HG02759 (cell line): Measurements from ENCODE around the gene PGRMC2.

Source experiments
- ATAC-seq: cut with Tn5 transposase; IDR thresholded peaks from one replicate; pipeline ENCODE4 v1.9.1; 2021; ENCODE audit warnings: mild to moderate bottlenecking, moderate library complexity; ENCODE audit not compliant: unreplicated experiment

Gene PGRMC2

DNA sequence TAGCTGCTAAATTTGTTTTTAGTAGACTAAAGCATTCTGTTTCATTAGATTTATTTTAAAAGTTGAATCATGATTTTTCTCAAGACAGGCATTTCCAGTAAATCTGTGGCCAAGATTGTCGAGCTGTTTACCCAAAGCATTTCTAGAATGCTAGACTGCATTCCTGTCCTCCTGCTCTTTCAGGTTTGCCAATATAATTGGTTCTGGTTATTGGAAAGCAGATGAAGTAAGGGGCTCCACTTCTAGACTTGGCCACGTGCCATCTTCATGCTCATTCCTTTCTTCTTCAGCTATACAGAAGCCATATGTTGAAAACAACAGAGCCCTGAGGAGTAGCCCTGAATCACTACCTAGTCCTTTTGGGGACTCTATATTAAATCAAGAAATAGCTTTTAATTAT, 62.5 kb downstream of the PGRMC2 start:
- no peak for ATAC-seq

DNA sequence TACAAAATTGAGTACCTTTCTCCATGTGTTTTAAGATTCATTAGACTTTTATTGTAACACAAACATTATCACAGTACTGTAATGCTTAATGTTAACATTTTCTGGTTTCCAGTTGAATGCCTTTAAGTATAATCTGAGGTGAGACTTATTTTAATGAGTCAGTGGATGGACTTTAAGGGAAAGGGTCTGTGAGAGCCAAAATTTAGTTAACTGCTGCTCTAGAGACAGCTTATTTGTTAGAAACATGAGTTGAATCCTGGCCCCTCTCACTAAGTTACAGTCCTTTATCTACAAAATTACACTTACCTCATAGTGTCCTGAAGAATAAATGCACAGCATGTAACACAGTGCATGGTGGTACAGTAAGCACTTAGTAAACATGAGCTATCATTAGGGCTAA, 66.0 kb downstream of the PGRMC2 start:
- ATAC-seq: no peak

DNA sequence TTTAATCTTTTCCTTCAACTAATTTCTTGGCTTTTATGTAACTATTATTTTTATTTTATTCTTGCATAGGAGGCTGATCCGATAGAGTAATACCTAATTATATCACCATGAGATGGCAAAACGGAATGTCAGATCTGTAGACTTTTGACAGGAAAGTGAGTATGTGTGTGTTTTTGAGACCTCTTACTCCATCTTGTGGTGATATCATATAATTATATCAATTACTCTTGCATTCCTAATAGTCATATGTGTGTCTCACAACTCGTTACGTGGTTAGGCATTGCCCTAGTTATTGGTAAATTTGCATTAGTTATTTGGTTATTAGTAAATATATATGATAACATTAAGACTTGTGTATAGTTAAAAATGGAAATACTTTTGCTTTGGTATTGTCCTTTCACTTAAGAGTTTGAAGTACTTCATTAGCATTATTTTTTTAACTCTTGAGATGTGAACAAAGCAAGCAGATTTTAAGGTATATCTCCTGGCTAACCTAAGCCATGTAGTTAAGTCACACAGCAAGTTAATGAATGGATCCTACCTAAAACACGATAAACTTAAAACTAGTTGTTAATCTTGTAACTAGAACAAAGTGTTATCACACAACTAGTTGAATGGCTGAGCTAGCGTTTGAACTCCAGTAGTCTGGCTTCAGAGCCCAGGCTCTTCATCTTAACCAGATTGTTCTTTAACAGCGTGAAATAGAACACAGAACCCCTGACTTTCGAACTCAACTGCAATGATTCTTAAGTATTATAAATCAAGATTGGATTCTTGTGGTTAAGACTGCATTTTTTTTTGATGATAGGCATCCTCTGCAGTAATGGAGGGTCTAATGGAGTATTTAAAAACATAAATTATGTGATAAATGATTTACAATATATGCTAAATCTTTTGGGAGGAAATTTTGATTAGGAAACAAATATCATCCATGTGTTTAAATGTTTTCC, 67.1 kb downstream of the PGRMC2 start:
- no peak for ATAC-seq
